ENCODE results near the gene GRIA4.
"Not testable (repeated sequence)": the region's sequence is repeated elsewhere in the genome, so short reads cannot be mapped to it uniquely, and the experiment has no call there.

The GRIA4 gene

GRCh38 chr11:105935791-105936190 lies 325.9 kb downstream of the GRIA4 start:
- DNase-seq, result no peak

GRCh38 chr11:105937331-105937730 lies 327.5 kb downstream of the GRIA4 start:
- no peak for DNase-seq

GRCh38 chr11:105937738-105938137 lies 327.9 kb downstream of the GRIA4 start:
- DNase-seq, result no peak

DNA sequence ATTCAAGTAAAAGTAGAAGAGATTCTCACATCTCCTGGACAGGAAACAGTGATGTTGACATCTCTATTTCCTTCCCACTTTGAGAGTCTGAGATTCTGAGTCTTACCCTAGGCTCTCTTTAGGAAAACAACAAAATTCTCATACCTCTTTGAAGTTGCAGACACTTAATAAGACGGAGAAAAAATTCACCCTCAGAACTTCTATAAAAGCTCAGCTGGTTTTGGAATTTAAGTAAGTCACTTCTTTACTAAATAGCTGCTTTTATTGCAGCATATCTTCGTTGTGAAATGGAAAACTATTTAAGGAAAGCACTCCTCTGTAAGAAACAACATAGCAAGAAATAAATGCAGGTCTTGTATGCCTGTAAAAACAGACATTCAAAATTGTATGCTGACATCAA lies 333.0 kb downstream of the GRIA4 start:
- no peak for DNase-seq

GRCh38 chr11:105948918-105949590 lies 339.2 kb downstream of the GRIA4 start:
- no peak for DNase-seq

DNA sequence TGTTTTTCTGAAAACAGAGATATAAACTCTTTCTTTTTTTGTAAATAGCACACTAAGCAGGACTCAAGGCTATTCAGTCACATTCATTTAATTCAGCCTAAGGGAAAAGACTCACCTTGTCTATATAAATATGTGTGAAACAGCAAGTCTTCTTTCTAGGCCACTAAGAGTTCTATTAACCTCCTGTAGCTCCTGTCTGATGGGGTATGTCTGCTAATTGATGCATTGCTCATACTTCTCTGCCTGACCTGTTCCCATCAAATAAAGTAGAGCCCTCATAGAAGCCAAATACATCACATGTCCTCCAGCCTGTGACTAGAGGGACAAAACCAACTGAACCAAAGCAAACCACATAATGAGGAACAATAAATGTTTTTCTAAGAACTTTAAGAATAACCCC lies 344.0 kb downstream of the GRIA4 start:
- DNase-seq, result no peak

- DNase-seq, result peak; percentile 5
These were observed 350.7 kb downstream of the GRIA4 start for GRCh38 chr11:105960252-105961245.

- no peak for DNase-seq
These were observed 358.3 kb downstream of the GRIA4 start for GRCh38 chr11:105968021-105968697.

DNA sequence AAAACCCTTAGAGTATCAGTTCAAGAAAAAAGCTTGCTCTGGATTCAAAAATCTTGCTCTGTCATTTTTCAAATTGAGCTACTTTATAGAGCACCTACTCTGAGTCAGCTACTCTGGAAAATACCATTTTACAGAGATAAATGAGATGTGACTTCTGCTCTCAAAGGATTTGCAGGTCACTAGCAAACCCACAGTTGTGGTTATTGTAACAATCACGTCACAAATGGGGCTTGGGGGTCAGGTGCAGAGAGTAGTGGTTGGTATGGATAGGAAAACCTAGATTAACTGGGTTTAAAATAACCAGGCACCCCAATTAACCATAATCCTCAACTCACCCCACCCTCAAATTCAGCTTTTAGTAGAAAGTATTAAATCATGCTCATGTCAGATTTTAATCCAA lies 359.9 kb downstream of the GRIA4 start:
- no peak for DNase-seq

GRCh38 chr11:105975128-105975527 lies 365.3 kb downstream of the GRIA4 start:
- no peak for DNase-seq

- DNase-seq, result no peak
These were observed 370.3 kb downstream of the GRIA4 start for GRCh38 chr11:105979997-105980703.

DNA sequence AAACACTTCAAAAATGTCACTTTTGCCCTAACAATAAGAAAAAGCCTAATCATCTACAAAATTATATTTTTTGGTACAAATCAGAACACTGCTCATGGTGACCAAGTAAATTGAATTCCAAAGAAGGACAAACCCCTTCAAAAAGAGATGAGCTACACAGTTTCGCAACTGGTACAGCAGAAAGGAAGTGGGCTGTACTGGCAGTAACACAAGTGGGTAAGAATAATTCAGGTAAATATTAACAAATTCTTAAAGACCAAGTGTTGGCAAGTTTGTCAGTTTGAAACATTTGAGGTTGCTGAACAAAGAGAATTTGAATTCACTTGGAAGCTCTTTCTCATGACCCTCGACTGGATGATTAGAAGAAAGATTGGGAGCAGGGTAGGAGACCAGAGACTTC lies 376.7 kb downstream of the GRIA4 start:
- no peak for DNase-seq

GRCh38 chr11:105988197-105988596 lies 378.3 kb downstream of the GRIA4 start:
- no peak for DNase-seq

- no peak for DNase-seq
These were observed 379.3 kb downstream of the GRIA4 start for GRCh38 chr11:105989124-105989523.

DNA sequence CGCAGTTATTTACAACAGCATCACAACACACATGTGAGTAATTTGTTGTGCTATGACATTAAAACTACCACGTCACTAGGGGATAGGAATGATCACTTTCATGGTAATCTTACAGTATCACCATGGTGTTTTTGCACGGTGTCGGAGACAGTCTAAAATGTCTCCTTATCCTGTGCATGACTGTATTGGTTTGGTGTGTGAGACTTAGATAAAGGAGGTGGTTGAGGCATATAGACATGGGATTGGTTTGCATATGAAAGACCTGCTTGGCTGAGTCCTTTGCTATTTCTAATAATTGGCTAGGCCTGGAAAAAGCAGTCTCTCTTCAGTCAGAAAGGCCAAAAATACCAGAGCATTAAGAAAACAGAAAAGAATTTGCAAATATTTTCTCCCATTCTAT lies 382.0 kb downstream of the GRIA4 start:
- DNase-seq, result no peak

DNA sequence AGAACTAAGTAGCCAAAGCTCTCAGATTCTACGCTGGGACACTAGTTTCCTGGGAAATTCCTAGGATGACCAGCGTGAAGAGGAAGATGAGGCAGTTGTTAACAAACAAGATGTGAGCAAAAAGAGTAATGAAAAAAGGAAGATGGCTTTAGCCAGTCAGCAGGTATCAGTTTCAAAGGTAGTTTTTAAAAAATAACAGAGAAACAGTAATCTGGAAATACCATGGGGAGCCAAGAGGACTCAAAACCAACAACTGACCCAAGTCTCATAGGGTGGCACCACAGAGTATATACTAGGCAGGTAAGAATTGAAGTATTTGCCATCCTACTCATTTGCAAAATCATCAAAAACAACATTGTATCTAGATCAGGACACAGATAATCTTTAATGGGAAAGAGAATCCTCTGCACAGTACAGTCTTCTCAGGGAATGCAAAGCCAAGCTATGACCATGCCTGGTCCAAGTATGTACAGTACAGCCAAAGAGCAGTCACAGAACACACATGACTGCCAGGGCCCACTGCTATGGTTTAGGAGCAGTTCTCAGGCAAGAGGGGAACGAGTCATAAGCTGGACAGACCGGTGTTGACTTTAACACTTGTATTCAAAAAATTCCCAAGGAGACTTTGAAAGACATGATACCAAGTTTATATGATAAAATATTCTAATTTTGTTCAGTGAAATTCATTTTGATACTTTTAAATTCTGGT lies 391.6 kb downstream of the GRIA4 start:
- no peak for DNase-seq

- DNase-seq, result not testable (repeated sequence)
These were observed 393.2 kb downstream of the GRIA4 start for GRCh38 chr11:106003094-106003493.

DNA sequence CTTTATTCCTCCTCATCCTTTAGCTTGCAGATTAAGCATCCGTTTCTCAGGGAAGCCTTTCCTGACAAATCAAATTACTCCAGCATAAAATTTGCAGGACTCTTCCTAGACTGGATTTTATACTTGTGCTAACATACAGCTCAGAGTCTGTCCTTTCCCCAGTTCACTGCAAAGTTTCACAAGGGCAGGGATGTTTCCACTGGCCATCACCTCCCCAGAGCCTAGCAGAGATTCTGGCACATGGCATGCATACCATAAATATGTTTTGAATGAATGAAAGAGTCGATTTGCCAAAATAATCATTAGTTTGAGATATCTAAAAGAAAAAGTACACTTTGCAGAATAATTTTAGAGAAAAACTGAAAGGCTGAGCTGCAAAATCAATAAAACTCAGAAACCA lies 401.6 kb downstream of the GRIA4 start:
- DNase-seq, result no peak

- DNase-seq, result no peak
These were observed 402.9 kb downstream of the GRIA4 start for GRCh38 chr11:106012744-106013143.

GRCh38 chr11:106014035-106014434 lies 404.2 kb downstream of the GRIA4 start:
- no peak for DNase-seq

DNA sequence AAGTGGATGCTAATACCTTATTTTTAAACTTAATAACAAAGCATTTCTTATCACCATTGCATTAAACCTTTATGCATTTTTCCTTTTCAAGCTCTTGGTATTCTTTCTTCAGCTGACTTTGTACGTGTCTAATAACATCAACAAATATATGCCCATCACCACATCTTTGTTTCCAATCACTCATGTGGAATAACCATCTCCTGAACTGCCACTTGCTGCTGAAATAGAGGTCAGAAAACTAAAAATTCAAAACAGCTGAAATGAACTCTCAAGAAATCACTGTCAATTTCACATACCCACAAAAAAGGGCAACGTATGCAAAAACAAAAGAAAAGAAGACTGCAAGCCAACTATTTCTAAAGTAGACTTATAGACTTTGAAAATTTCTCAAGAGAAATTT lies 404.7 kb downstream of the GRIA4 start:
- no peak for DNase-seq

DNA sequence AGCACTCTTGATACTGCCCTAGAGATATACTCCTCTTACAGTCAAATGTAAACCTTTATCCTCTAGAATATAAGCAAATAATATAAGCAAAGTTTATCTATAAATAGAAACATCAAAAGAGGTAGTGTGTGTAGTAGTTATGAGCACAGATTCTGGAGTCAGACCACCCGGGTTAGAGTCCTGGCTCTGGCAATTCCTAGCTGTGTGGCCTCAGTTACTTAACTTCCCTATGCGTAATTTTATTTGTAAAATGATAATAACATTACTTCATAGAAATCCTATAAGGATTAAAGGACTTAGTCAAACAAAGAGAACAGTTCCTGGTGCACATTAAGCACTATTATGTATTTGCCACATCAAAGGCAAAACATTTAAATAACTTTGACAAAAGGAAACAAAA lies 405.2 kb downstream of the GRIA4 start:
- DNase-seq, result no peak
